T-cell (primary cell): ENCODE data around the gene PITX3. TPM values are rescaled to one million over a fixed set of nuclear protein-coding genes. Genes with fewer than 3 reads are reported as not detected.
"Not testable (repeated sequence)": the region's sequence is repeated elsewhere in the genome, so short reads cannot be mapped to it uniquely, and the experiment has no call there.

Source experiments
- ATAC-seq, 4 experiments: fragments of 200-7000 bp in 3 of 4; fragments of 150-1000 bp in 1 of 4; cut with Tn5 transposase; replicated peaks in 1 of 4; 1 replicate in 3 of 4; 2 replicates in 1 of 4; pipeline ENCODE4 v1.10.0; 2021; ENCODE audit warnings: moderate library complexity in 3 of 4, mild to moderate bottlenecking in 2 of 4, moderate number of reproducible peaks in 1 of 4
- CTCF ChIA-PET, 2 donors: fragments of 300-600 bp; sonication (Branson Sonifier 250); formaldehyde crosslinking; loops; one replicate each; lab custom pipeline; 2022; ENCODE audit warnings: antibody characterized with exemption in 2 of 2; lab: Charles Lee
- POLR2A ChIA-PET, 2 donors: fragments of 300-600 bp; sonication (Branson Sonifier 250); formaldehyde crosslinking; loops; one replicate each; lab custom pipeline; 2022; ENCODE audit warnings: antibody characterized with exemption in 2 of 2; lab: Charles Lee
- DNase-seq, 35 experiments: peaks; one replicate each; pipeline versions ENCODE4 v3.0.0 to v3.0.0-alpha.2; 2013 to 2023
- H3K27ac ChIP-seq: one replicate; pipeline ENCODE4 v1.5.1; 2013; ENCODE audit warnings: low read length
- H3K27me3 ChIP-seq, 2 experiments: replicated peaks in 1 of 2; 1 replicate in 1 of 2; 2 replicates in 1 of 2; pipeline versions ENCODE4 v1.6.1 to v1.7.0; 2013; ENCODE audit warnings: low read length in 1 of 2, mixed read lengths in 1 of 2; ENCODE audit not compliant: control insufficient read depth in 2 of 2, insufficient read depth in 2 of 2; ENCODE audit errors: extremely low read depth in 1 of 2
- H3K36me3 ChIP-seq, 2 donors: 1 replicate in 1 of 2; 2 replicates in 1 of 2; pipeline versions ENCODE4 v1.6.1 to v1.7.0; 2013; ENCODE audit warnings: low read length in 1 of 2; ENCODE audit not compliant: control insufficient read depth in 2 of 2, insufficient read depth in 1 of 2; ENCODE audit errors: extremely low read depth in 1 of 2
- H3K4me1 ChIP-seq, 2 experiments: 1 replicate in 1 of 2; 2 replicates in 1 of 2; pipeline versions ENCODE4 v1.6.1 to v1.7.0; 2013; ENCODE audit warnings: low read length in 2 of 2, mixed read lengths in 1 of 2; ENCODE audit not compliant: insufficient read depth in 2 of 2, control insufficient read depth in 1 of 2; ENCODE audit errors: extremely low read depth in 1 of 2
- H3K4me3 ChIP-seq, 2 donors: 1 replicate in 1 of 2; 2 replicates in 1 of 2; pipeline versions ENCODE4 v1.5.1 to v1.7.0; 2013; ENCODE audit warnings: mild to moderate bottlenecking in 2 of 2, low read length in 1 of 2, moderate library complexity in 1 of 2; ENCODE audit not compliant: control insufficient read depth in 1 of 2; ENCODE audit errors: extremely low read depth in 1 of 2
- H3K9me3 ChIP-seq: 2 replicates; pipeline ENCODE4 v1.7.0; 2013
- H3K27ac Mint-ChIP-seq, 2 donors: one replicate each; pipeline ENCODE4 v1.8.0; 2020 to 2021; ENCODE audit warnings: mild to moderate bottlenecking in 2 of 2, mixed read lengths in 2 of 2
- H3K27me3 Mint-ChIP-seq, 2 donors: one replicate each; pipeline ENCODE4 v1.8.0; 2021 to 2022; ENCODE audit warnings: mixed read lengths in 2 of 2
- H3K36me3 Mint-ChIP-seq: one replicate; pipeline ENCODE4 v1.8.0; 2021; ENCODE audit warnings: mixed read lengths
- H3K4me1 Mint-ChIP-seq, 3 donors: one replicate each; pipeline ENCODE4 v1.8.0; 2020 to 2022; ENCODE audit warnings: mixed read lengths in 3 of 3, mild to moderate bottlenecking in 1 of 3
- H3K4me3 Mint-ChIP-seq, 3 donors: one replicate each; pipeline ENCODE4 v1.8.0; 2020 to 2022; ENCODE audit warnings: mild to moderate bottlenecking in 3 of 3, mixed read lengths in 3 of 3, moderate library complexity in 3 of 3
- H3K9me3 Mint-ChIP-seq, 3 donors: one replicate each; pipeline ENCODE4 v1.8.0; 2020 to 2022; ENCODE audit warnings: mixed read lengths in 3 of 3
- WGBS: methylation state at CpG from one replicate; pipeline ENCODE4 v1.1.5; 2013; ENCODE audit warnings: missing lambda C conversion rate; ENCODE audit not compliant: insufficient coverage; 5-methylcytosine and 5-hydroxymethylcytosine counted together
- total RNA-seq, 35 experiments: library from RNA in 6 of 35; stranded (reverse) in 6 of 35; fragments of 120-200 nt in 1 of 35; gene quantifications; one replicate each; pipeline versions ENCODE4 v1.2.1 to v1.2.4 and lab custom pipeline; 2013 to 2026

Gene PITX3
- total RNA-seq, 5 donors from 2014 or later (not counting 1 experiment from before 2014, with no cell fraction given), result not detected

GRCh38 chr10:102254426-102254825 lies 13.1 kb upstream of the PITX3 start:
- H3K4me3 ChIP-seq, result no peak overlapping the region
- H3K36me3 Mint-ChIP-seq, result peaks cover 9% of the 10 kb centered on the region
- no CpG with 5 or more reads among the region's 1 CpG for WGBS
- peaks cover 0 to 10% of the 10 kb centered on the region in 2 donors for H3K36me3 ChIP-seq
- peaks cover 17 to 32% (median 30%) of the 10 kb centered on the region in 3 donors for H3K4me1 Mint-ChIP-seq
- H3K27me3 ChIP-seq, result no peaks in the 10 kb centered on the region
- H3K9me3 ChIP-seq, result no peaks in the 10 kb centered on the region
- ATAC-seq (no peak), DNase-seq (no peak)
- no peaks in the 10 kb centered on the region for H3K4me1 ChIP-seq
- H3K27ac Mint-ChIP-seq, result no peak overlapping the region
- CTCF ChIA-PET, result no interaction called here
- H3K27me3 Mint-ChIP-seq, result no peaks in the 10 kb centered on the region
- POLR2A ChIA-PET, result interaction anchor here in 1 of 2 donors (0.5 to 0.6 kb wide), 2 partner anchors 59 to 97 kb away, joined by 3 read pairs; no protein-coding TSS in a partner anchor
- H3K27ac ChIP-seq, result no peak overlapping the region
- no peaks in the 10 kb centered on the region for H3K9me3 Mint-ChIP-seq
- no peak overlapping the region for H3K4me3 Mint-ChIP-seq

GRCh38 chr10:102252508-102252907 lies 11.2 kb upstream of the PITX3 start:
- H3K9me3 Mint-ChIP-seq, H3K4me1 ChIP-seq, H3K27ac Mint-ChIP-seq, H3K36me3 ChIP-seq, H3K27me3 Mint-ChIP-seq, DNase-seq, H3K27ac ChIP-seq, H3K9me3 ChIP-seq, H3K27me3 ChIP-seq, H3K4me3 ChIP-seq, ATAC-seq, H3K4me3 Mint-ChIP-seq, POLR2A ChIA-PET: not testable (repeated sequence)
- peaks cover 22 to 47% (median 47%) of the 10 kb centered on the region in 3 donors for H3K4me1 Mint-ChIP-seq
- H3K36me3 Mint-ChIP-seq, result peaks cover 12% of the 10 kb centered on the region
- no CpG with 5 or more reads among the region's 3 CpGs for WGBS
- CTCF ChIA-PET, result interaction anchor here (0.7 to 2.0 kb wide), 4 partner anchors 14 to 61 kb away, joined by 3 to 6 read pairs (median 3); no protein-coding TSS in a partner anchor

GRCh38 chr10:102247734-102248133 lies 6.4 kb upstream of the PITX3 start:
- Histone ChIP-seq H3K27ac (no peak overlapping the region), H3K27me3 (peaks cover 0 to 6% of the 10 kb centered on the region in 2 experiments), H3K4me1 (peaks cover 19 to 23% of the 10 kb centered on the region in 2 experiments), H3K9me3 (no peaks in the 10 kb centered on the region), H3K4me3 (no peak overlapping the region), H3K36me3 (no peaks in the 10 kb centered on the region)
- no peaks in the 10 kb centered on the region for H3K9me3 Mint-ChIP-seq
- peaks cover 5 to 6% of the 10 kb centered on the region in 2 donors for H3K27me3 Mint-ChIP-seq
- ChIA-PET POLR2A (interaction anchor here (0.6 to 1.1 kb wide), 7 partner anchors 10 to 902 kb away, joined by 3 to 8 read pairs (median 4); no protein-coding TSS in a partner anchor), CTCF (interaction anchor here in 1 of 2 donors (0.5 to 3.3 kb wide), 2 partner anchors 17 to 645 kb away, joined by 3 to 31 read pairs; no protein-coding TSS in a partner anchor)
- H3K4me1 Mint-ChIP-seq, result peaks cover 34 to 55% (median 44%) of the 10 kb centered on the region in 3 donors
- H3K36me3 Mint-ChIP-seq, result peaks cover 5% of the 10 kb centered on the region
- H3K27ac Mint-ChIP-seq, result no peak overlapping the region
- DNase-seq (no peak), ATAC-seq (no peak)
- H3K4me3 Mint-ChIP-seq, result peak overlapping the region; percentile 94 to 98 (median 97)

- ChIA-PET POLR2A (interaction anchor here in 1 of 2 donors (0.6 kb wide), 1 partner anchor 182 kb away, joined by 3 read pairs; no protein-coding TSS in a partner anchor), CTCF (interaction anchor here (1.0 to 2.0 kb wide), 3 partner anchors 103 to 258 kb away, joined by 3 to 12 read pairs (median 5); partner anchors contain the start of gene SUFU (in 1 of the 2))
- Mint-ChIP-seq H3K27ac (peak overlapping the region; percentile 50 to 89), H3K4me1 (peaks cover 43 to 61% (median 51%) of the 10 kb centered on the region in 3 donors), H3K9me3 (no peaks in the 10 kb centered on the region), H3K27me3 (peaks cover 13 to 19% of the 10 kb centered on the region in 2 donors), H3K36me3 (peaks cover 5% of the 10 kb centered on the region), H3K4me3 (peak overlapping the region; percentile 94 to 98 (median 97))
- no peaks in the 10 kb centered on the region for H3K9me3 ChIP-seq
- peaks cover 2 to 19% of the 10 kb centered on the region in 2 experiments for H3K27me3 ChIP-seq
- no peak for ATAC-seq
- H3K4me1 ChIP-seq, result peaks cover 24 to 35% of the 10 kb centered on the region in 2 experiments
- no peak for DNase-seq
- H3K27ac ChIP-seq, result peak overlapping the region; percentile 63
- no peaks in the 10 kb centered on the region for H3K36me3 ChIP-seq
- peak overlapping the region; percentile 71 to 93 for H3K4me3 ChIP-seq
- WGBS, result 67% methylated on average over 1 of the region's 3 CpGs
Observed at GRCh38 chr10:102246261-102246660, 4.9 kb upstream of the PITX3 start.

- H3K4me1 Mint-ChIP-seq, result peaks cover 47 to 61% (median 52%) of the 10 kb centered on the region in 3 donors
- no peak for DNase-seq
- H3K27ac ChIP-seq, result peak overlapping the region; percentile 63
- peaks cover 2 to 23% of the 10 kb centered on the region in 2 experiments for H3K27me3 ChIP-seq
- ChIA-PET POLR2A (interaction anchor here (0.6 to 1.0 kb wide), 4 partner anchors 14 to 186 kb away, joined by 3 to 7 read pairs (median 4); partner anchors contain the start of gene CUEDC2 (in 1 of the 2)), CTCF (interaction anchor here (1.0 to 2.3 kb wide), 6 partner anchors 15 to 258 kb away, joined by 3 to 38 read pairs (median 4); partner anchors contain the start of gene SUFU (in 1 of the 2))
- H3K4me3 ChIP-seq, result peak overlapping the region; percentile 71 to 93
- H3K36me3 ChIP-seq, result no peaks in the 10 kb centered on the region
- H3K9me3 Mint-ChIP-seq, result no peaks in the 10 kb centered on the region
- H3K36me3 Mint-ChIP-seq, result peaks cover 5% of the 10 kb centered on the region
- 0% methylated on average over 3 of the region's 4 CpGs for WGBS
- ATAC-seq, result no peak
- no peaks in the 10 kb centered on the region for H3K9me3 ChIP-seq
- H3K4me3 Mint-ChIP-seq, result peak overlapping the region; percentile 94 to 98 (median 97)
- peak overlapping the region; percentile 88 to 89 for H3K27ac Mint-ChIP-seq
- H3K27me3 Mint-ChIP-seq, result peaks cover 13 to 21% of the 10 kb centered on the region in 2 donors
- peaks cover 27 to 38% of the 10 kb centered on the region in 2 experiments for H3K4me1 ChIP-seq
Observed at GRCh38 chr10:102245932-102246251, 4.6 kb upstream of the PITX3 start.

GRCh38 chr10:102245082-102245931 lies 4.0 kb upstream of the PITX3 start, which contains the start of gene GBF1:
Gene GBF1 (plus strand): TSS chr10:102245532. CDS start chr10:102258939, 13,407 bp downstream.
- Mint-ChIP-seq H3K36me3 (peaks cover 5% of the 10 kb centered on the region), H3K27me3 (peaks cover 15 to 25% of the 10 kb centered on the region in 2 donors), H3K27ac (peak within 1 kb of the TSS; percentile 88 to 89), H3K9me3 (no peaks in the 10 kb centered on the region), H3K4me1 (peaks cover 53 to 64% (median 54%) of the 10 kb centered on the region in 3 donors), H3K4me3 (peak within 1 kb of the TSS; percentile 94 to 98 (median 97))
- Histone ChIP-seq H3K27me3 (peaks cover 2 to 29% of the 10 kb centered on the region in 2 experiments), H3K9me3 (no peaks in the 10 kb centered on the region), H3K36me3 (no peaks in the 10 kb centered on the region), H3K4me3 (peak within 1 kb of the TSS; percentile 71 to 93), H3K27ac (peak within 1 kb of the TSS; percentile 63), H3K4me1 (peaks cover 28 to 44% of the 10 kb centered on the region in 2 experiments)
- ChIA-PET CTCF (interaction anchor here (0.6 to 2.3 kb wide), 8 partner anchors 15 to 259 kb away, joined by 3 to 38 read pairs (median 4); partner anchors contain the start of genes ACTR1A (in 1 of the 2) and SUFU (in 1 of the 2)), POLR2A (interaction anchor here (0.6 to 1.0 kb wide), 6 partner anchors 13 to 187 kb away, joined by 3 to 10 read pairs (median 4); partner anchors contain the start of gene CUEDC2 (in 1 of the 2))
- ATAC-seq (peak; percentile 88 to 92 (median 88)), DNase-seq (peak; percentile 63 to 97 (median 87))
- under 1% methylated on average over 45 of the region's 47 CpGs for WGBS
